HG02763 (cell line): Measurements from ENCODE around the gene FADS6.
"Not testable (repeated sequence)": the region's sequence is repeated elsewhere in the genome, so short reads cannot be mapped to it uniquely, and the experiment has no call there.

Experiments
- ATAC-seq: cut with Tn5 transposase; IDR thresholded peaks from one replicate; pipeline ENCODE4 v1.9.1; 2021; ENCODE audit warnings: mild to moderate bottlenecking, moderate library complexity; ENCODE audit not compliant: unreplicated experiment

The FADS6 gene

DNA sequence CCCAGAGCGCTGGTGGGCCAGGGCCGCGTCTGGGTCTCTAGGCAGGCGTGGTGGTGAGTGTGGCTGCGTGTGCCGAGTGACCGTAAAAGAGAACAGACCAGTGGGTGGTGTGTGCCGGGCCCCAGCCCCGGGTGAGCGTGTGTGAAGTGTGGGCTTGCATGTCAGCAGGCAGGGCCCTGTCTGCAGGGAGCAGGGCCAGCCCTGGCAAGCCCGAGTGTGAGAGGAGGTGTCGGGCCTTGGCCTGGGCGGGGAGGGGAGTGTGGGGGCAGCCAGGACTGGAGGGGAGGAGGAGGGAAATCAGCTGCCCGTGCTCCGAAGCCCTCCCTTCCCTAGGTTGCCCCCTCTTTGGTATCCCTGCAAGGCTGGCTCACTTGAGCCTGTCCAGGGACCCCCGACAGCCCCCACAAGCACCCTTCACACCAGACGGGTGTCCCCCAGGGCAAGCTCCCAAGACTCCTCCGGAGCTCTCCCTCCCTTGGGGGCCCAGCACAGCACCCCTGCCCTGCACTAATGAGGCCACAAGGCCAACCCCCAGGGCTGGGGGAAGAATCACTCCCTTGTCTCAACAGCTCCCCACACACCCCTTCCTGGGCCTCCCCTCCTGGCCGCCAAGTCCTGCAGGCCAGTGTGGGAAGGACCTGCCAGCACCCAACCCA lies 27.7 kb upstream of the FADS6 start:
- ATAC-seq, result no peak

DNA sequence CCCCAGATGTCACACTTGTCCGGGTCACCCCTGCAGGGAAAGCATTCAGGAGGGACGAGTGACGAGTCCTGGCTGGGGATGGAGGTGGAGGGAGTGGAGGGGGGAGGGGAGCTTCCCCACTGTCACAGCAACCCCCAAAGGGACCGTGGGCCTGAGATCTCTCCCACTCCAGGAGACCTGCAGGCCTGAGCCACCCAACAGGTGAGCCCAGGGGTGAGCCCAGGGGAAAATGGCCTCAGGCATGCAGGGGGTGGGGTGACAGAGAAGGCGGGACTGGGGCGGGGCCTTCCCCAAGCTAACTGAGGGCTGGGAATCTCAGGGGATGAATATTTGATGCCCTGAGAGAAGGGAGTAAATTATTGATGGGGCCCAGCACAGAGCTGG lies 27.2 kb upstream of the FADS6 start:
- ATAC-seq, result no peak

DNA sequence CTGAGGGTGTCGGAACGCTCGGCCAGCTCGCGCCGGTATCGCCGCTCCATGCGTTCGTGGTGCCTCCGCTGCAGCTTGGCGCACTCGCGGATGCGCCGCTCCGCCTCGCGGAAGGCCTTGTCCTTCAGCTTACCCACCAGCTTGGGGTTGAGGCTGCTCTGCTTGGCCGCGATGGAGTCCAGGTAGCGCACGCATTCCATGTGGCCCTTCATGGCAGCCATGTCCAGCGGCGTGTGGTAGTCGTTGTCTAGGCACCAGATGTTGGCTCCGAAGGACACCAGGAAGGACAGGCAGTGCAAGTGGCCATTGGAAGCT lies 26.8 kb upstream of the FADS6 start:
- no peak for ATAC-seq

DNA sequence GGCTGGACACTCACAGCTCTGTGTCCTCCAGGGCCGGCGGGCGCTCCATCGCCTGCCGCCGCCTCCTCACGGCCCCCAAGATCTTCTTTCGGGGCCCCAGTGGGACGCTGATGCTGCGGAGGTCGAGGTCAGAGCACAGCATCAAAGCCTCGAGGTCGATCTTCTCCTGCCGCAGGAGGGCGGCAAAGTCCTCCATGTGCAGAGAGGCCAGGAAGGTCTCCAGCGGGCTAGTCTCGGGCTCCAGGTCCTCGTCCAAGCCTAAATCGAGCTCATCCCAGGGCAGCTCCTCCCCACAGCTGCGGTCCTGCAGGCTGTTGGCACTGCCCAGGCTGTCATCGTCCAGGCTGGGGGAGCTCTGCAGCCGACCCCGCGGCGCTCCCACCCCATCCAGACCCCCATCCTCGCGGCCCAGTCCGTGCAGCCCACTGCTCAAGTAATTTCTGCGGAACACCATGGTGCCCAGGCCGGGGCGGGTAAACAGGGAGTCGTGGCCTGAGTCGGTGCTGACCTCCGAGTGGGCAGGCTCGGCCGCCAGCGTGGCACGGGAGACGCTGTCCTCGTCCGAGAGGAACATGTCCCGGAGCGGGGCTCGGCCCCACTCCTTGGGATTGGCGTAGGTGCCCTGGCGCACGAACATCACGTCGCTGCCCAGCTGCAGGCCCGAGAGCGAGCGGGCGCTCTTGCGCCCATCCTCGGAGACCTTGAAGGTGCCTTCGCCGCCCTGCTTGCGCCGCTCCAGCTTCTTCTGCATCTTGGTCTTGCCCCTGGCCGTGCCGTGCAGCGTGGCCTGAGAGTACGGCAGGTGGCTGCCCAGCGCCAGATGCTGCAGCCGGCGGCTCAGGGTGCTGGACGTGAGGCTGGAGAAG lies 26.2 kb upstream of the FADS6 start:
- no peak for ATAC-seq

DNA sequence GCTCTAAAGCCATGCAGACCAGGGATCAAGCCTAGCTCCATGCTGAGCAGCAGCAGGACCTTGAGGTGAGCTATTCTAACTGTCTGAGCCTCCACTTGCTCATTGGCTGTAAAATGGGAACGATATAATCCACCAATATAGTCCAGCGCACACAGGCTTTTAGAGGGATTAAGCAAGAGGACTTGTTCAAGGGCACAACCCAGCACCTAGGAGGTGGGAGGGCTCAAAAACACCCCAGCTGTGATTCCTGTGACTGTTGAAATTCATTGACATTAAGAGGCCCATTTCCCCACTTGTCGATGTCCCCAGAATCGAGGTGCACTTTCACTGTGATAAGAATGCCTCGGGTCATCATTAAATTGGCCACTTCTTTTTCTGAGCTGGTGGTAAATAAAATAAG lies 25.5 kb upstream of the FADS6 start:
- no peak for ATAC-seq

DNA sequence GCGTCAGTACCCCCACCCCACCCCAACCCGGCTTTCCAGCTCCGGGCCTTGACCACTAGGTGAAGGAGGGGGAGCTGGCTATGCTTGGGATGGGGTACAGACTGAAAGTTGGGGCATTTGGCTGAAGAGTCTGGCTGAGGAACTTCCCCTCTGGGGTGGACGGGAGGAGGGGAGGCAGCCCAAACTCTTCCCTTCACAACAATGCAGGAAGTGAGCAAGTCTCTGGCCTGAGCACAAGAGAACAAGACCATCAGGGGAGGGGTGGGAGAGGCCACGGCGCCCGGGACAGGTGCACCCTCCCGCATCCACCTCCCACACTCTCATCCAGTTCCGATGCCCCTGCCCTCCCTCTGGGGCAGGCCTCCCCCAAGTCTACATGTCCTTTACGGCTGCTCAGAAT lies 24.0 kb upstream of the FADS6 start:
- no peak for ATAC-seq

DNA sequence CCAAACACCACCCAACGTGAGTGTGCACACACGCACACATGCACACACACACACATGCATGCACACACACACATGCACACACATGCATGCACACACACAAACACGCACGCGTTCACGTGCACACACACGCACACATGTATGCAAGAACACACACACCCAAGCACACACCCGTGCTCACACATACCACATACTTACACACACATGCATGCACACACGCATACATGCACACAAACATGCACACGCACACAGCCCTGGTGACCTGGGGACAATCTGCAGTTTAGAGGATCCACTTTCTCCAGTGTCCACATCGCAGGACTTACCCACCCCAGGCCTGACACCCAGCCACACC lies 23.4 kb upstream of the FADS6 start:
- ATAC-seq, result no peak

DNA sequence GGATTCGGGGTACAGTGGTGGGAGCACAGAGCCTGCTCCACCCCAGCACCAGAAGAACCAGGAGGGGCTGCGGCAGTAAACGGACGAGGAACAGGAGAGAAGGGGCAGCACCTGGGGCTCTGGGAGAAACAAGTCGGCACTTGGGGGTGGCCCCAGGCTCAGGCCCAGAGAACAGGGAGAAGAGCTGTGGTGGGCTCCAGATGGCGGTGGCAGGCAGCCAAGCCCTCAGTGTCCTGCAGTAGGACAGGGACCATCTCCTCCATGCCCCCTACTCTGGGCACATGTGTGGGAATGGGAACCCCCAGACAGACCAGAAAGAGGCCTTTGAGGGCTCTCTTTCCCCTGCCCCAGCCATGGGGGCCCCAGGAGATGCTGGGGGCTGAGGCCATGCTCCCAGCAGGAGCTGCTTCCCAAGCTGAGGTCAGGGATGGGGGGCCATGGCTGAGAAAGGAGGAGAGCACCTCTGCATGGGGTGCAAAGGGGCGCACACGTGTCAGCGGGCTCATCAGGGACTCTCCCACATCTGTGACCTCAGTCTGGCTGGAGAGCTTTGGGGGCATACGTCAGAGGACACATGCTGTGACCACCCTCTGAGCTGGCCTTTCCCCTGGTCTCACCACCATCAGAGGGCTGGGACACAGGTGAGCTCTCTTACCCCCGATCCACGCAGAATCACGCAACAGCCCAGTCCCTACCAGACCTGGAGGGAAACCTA lies 22.9 kb upstream of the FADS6 start:
- ATAC-seq, result no peak

DNA sequence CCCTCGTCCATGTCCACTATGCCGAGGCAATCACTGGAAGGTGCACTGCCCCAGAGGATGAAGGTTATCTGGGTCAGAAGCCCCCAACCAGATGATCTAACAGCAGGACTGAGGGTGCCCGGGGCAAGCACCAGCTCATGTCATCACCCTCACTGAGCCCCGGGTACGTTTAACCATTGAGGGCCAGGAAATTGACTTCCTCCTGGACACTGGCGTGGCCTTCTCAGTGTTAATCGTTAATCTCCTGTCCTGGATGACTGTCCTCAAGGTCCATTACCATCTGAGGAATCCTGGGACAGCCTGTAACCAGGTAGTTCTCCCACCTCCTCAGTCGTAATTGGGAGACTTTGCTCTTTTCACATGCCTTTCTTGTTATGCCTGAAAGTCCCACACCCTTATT lies 18.0 kb upstream of the FADS6 start:
- not testable (repeated sequence) for ATAC-seq

DNA sequence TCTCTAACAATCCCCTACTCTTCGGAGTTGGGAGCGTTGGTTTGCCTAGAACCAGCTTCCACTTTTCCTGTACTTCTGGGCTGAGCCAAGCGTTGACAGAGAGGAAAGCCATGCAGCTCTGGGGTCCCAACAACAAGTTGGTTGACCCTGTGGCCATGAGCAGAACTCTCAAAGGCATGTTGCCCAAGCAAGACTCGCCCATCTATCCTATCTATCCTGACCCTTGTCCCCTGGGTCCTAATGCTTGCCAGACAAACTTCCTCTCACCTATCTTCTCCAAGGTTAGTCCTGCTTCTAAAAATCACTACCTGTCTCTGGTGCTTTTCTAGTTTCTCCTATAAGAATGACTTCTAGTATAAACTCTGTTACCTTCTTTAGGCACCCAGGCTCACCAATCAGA lies 15.7 kb upstream of the FADS6 start:
- not testable (repeated sequence) for ATAC-seq

DNA sequence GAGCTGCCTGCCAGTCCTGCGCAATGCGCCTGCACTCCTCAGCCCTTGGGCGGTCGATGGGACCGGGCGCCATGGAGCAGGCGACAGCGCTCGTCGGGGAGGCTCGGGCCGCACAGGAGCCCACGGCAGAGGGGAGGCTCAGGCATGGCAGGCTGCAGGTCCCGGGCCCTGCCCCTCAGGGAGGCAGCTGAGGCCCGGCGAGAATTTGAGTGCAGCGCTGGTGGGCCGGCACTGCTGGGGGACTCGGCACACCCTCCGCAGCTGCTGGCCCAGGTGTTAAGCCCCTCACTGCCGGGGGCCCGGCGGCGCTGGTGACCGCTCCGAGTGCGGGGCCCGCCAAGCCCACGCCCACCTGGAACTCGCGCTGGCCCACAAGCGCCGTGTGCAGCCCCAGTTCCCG lies 13.6 kb upstream of the FADS6 start:
- no peak for ATAC-seq

DNA sequence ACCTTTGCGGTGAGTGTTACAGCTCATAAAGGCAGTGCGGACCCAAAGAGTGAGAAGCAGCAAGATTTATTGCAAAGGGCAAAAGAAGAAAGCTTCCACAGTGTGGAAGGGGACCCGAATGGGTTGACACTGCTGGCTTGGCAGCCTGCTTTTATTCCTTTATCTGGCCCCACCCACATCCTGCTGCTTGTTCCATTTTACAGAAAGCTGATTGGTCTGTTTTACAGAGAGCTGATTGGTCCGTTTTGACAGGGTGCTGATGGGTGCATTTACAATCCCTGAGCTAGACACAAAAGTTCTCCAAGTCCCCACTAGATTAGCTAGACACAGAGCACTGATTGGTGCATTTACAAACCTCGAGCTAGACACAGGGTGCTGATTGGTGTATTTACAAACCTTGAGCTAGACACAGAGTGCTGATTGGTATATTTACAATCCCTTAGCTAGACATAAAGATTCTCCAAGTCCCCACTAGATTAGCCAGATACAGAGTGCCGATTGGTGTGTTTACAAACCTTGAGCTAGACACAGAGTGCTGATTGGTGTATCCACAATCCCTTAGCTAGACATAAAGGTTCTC lies 12.9 kb upstream of the FADS6 start:
- not testable (repeated sequence) for ATAC-seq

DNA sequence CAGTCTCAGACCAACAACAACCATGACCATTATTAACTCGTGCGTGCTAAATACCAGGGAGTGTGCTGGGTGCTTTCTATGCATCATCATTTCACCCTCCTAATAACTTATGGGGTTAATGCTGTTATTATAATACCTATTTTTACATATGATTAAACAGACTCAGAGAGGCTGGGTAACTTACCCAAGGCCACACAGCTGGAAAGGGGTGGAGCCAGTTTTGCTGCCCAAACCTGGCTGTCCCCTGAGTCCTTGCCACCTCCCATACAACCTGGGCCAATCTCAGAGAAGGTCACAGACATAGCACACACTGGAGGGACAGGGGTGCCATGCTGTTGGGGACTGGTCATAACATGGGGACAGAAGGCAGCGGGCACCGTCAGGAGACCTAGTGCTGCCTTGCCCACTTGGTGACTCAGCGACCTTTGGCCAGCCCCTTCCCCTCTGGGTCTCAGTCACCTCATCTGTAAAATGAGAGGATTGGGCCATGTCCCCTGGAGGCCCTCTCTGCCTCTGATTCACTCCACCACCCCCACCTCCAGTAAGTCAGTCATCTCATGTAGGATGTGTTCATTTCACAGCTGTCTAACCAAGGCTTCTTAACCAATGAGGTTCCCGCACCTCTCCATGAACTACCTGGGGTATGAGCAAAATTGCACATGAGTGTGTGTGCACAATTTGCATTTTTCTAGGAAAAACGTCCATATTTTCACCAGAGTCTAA lies 11.4 kb upstream of the FADS6 start:
- ATAC-seq, result no peak

DNA sequence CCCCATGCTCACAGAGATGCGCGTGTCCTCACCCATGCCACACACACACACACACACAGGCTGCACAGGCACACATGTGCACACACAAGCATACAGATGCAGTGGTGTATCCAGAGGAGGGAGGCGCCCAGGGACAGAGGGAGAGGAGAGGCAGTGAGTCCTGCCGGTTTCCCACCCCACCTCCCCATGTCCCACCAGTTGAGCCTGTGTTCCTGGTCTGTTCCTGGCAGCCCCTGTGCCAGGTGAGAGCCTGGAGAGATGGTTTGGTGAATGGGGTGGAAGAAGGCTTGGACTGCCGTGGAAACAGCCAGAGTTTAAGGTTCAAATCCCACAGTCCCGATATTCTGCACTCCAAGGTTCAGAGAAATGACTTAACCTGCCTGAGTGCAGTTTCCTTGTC lies 10.2 kb upstream of the FADS6 start:
- no peak for ATAC-seq

DNA sequence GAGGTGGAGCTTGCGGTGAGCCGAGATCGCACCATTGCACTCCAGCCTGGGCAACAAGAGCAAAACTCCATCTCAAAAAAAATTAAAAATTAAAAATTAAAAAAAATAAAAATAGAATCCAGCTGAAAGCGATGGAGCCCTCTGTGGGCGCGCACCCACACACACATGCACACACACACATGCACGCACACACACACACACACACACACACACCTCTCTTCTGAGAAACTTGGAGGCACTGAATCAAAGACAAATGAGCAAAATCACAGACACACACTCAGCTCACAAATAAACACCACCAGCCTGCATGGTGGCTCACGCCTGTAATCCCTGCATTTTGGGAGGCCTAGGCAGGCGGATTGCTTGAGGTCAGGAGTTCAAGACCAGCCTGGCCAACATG lies 9.6 kb upstream of the FADS6 start:
- no peak for ATAC-seq

DNA sequence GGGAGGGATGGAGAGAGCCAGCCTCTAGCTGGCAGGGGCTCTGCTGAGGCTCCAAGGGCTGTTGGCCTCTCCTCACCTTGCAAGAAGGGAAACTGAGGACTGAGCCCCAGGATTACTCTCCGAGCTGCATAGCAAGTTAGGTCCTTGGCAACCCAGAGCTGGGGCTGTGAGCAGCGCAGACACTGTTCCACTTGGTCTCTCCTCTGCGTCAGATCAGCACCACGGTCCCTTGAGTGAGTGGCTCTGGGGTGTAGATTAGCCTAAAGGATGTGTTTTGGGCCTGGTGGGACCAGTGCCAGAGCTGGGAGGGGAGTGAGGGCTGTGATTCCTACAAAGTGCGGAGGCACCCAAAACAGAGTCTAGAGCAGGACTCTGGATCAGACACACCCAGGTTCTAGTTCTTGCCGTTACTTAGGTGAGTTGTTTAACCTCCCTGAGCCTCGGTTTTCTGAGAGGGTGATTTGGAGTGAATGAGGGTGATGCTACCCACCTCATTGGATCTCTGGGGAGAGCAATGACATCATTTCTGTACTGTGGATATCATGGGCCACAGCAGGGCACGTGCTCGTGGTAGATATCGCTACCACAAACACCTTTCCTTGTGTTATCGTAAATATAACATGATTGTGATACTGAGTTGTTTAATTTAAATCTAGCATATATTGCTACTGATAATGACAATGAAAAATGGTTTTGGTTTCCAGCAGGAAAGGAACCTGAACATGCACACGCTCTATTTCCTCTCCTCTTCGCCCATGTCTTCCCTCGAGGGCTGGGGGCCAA lies 8.1 kb upstream of the FADS6 start:
- no peak for ATAC-seq

DNA sequence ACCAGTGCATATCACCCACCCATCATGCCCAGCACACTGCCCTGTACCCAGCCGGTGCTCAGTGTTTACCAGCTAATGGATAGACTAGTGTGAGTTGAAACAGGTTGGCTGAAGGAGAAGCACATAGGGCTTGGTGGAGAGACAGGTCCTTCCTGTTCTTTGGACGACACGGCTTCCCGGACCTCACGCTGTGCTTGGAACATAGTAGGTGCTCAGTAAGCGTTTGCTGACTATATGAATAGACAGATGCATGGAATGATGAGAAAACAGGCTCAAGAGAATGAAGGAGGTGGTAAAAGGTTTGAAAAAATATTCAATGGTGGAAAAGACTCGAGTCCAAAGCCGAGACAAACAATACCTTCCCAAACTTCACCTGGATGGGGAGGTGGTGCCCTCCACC lies 6.8 kb upstream of the FADS6 start:
- ATAC-seq, result no peak

DNA sequence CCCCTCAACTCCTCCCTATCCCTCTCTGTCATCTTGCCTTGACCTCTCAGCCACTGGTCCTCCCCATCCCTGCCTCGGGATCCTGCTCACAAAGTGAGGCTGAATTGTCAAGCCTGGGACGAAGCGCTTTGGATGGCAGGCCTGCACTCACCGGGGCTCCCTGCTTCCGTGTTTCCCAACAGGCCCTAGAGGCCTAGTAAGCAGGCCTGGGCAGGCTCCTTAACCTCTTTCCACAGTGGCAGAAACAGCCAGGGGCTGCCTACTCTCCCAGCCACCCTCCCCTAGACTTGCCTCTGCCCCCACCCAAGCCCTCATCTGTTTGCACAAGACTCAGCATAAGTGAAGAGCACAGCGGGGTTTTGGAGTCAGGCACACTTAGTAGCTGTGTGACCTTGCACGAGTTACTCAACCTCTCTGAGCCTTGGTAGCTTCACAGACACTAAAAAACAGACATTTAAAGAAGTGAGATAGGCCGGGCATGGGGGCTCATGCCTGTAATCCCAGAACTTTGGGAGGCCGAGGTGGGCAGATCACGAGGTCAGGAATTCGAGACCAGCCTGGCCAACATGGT lies 5.0 kb upstream of the FADS6 start:
- ATAC-seq, result no peak

DNA sequence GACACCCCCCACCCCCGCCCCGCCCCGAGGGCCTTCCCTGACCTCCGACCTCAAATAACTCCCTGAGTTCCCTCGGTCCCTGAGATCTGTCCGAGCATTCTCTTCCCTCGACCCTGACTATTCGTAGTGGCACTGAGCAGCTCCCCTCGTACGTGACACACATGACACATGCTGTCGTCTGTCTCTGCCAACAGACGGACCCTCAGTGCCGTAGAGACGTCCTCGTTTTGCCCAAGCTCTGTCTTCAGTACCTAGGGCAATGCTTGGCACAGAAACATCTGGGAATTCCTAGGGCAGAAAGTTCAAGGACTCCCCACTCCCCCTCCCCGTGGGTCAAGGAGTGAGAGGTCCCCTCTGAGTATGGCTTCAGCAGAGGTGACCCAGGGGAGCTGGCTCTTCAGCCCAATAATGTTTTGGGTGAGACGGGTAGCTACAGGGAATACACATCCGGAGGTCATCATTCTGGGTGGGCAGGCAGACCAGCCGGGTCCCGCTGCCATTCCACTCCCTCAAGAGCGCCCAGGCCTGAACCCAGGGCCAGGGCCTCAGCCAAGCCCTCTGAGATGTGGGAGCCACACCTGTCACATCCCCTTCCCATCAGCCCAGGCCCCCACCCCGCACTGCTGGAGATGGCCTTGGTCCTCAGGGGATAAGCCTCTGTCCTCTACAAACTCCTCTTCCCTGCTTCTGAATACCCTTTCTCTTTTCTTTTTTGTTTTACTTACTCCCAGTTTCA lies 671 bp upstream of the FADS6 start:
- ATAC-seq, result no peak
